Measurements from ENCODE around the gene BFSP2.

DNA sequence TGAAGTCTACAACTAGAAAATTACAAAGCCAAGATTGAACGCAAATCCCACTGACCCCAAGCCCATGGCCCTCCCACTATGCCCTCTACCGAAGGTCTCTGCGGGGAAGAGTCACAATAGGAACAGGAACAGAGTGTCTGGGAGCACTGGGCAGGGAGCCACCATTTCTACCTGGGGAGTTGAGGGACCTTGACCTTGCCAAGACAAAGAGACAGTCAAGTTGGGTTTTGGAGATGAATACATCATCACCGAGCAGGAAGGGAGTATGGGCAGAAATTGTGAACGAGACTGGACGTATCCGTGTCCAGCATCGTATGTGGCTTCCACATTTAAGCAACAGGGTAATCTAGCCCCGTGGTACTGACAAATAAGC, 30.8 kb upstream of the BFSP2 start:
- TF ChIP-seq, protein P1, sequence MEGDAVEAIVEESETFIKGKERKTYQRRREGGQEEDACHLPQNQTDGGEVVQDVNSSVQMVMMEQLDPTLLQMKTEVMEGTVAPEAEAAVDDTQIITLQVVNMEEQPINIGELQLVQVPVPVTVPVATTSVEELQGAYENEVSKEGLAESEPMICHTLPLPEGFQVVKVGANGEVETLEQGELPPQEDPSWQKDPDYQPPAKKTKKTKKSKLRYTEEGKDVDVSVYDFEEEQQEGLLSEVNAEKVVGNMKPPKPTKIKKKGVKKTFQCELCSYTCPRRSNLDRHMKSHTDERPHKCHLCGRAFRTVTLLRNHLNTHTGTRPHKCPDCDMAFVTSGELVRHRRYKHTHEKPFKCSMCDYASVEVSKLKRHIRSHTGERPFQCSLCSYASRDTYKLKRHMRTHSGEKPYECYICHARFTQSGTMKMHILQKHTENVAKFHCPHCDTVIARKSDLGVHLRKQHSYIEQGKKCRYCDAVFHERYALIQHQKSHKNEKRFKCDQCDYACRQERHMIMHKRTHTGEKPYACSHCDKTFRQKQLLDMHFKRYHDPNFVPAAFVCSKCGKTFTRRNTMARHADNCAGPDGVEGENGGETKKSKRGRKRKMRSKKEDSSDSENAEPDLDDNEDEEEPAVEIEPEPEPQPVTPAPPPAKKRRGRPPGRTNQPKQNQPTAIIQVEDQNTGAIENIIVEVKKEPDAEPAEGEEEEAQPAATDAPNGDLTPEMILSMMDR (IDR thresholded peaks at IDR 0.05): no peak
- TF ChIP-seq POLR2A (IDR thresholded peaks at IDR 0.05): no peak
